Keratinocyte (primary cell): ENCODE results near the gene TBC1D22B.

Experiments
- CTCF ChIP-seq, 3 experiments: IDR thresholded peaks in 1 of 3; conservative IDR thresholded peaks in 1 of 3; optimal IDR thresholded peaks in 1 of 3; 2 replicates in 2 of 3; 3 replicates in 1 of 3; pipeline versions ENCODE3 to v1.5.1; 2011; ENCODE audit warnings: low read length in 3 of 3, mild to moderate bottlenecking in 3 of 3, moderate library complexity in 2 of 3, control low read depth in 1 of 3, inconsistent platforms in 1 of 3; ENCODE audit not compliant: insufficient read depth in 2 of 3; ENCODE audit errors: extremely low read depth in 1 of 3
- EZH2 ChIP-seq: IDR thresholded peaks from one replicate; pipeline ENCODE4 v1.6.1; 2012; ENCODE audit warnings: inconsistent platforms, mild to moderate bottlenecking, low read length, moderate library complexity

- peak; percentile 78 to 97 (median 81) for TF ChIP-seq CTCF (optimal IDR thresholded peaks at IDR 0.05 in 1 of 3, IDR thresholded peaks at IDR 0.05 in 1 of 3, conservative IDR thresholded peaks at IDR 0.05 in 1 of 3; ENCODE audit: extremely low read depth in 1 of 3, insufficient read depth in 2 of 3, low read length in 3 of 3)
- no peak for TF ChIP-seq EZH2
These were observed 47.1 kb upstream of the TBC1D22B start for GRCh38 chr6:37210313-37210968.
